VCaP (cell line): Measurements from ENCODE around the gene TEX36.
A peak's percentile ranks its signal among the peaks of the same experiment; 100 is the strongest.
"Not testable (repeated sequence)": the region's sequence is repeated elsewhere in the genome, so short reads cannot be mapped to it uniquely, and the experiment has no call there.

Experiments used
- H3K27ac ChIP-seq: fragments of 450-650 bp; 2 replicates; pipeline ENCODE4 v1.5.1; 2017
- CTCF ChIP-seq: fragments of 450-650 bp; conservative IDR thresholded peaks from 2 replicates; pipeline ENCODE4 v1.5.1; 2017; ENCODE audit warnings: mild to moderate bottlenecking, moderate library complexity

The TEX36 gene

GRCh38 chr10:125628104-125629049, 54.6 kb downstream of the TEX36 start:
- no peak for TF ChIP-seq CTCF
- H3K27ac ChIP-seq: no peak overlapping the region

GRCh38 chr10:125627646-125628045, 55.3 kb downstream of the TEX36 start:
- no peak overlapping the region for H3K27ac ChIP-seq
- no peak for TF ChIP-seq CTCF

GRCh38 chr10:125626671-125627070, 56.3 kb downstream of the TEX36 start:
- no peak for TF ChIP-seq CTCF
- no peak overlapping the region for H3K27ac ChIP-seq

GRCh38 chr10:125625586-125625985, 57.4 kb downstream of the TEX36 start:
- TF ChIP-seq CTCF: no peak
- H3K27ac ChIP-seq: no peak overlapping the region

- H3K27ac ChIP-seq: peak overlapping the region; percentile 24; the same call in 1 of the 2 replicates
- no peak for TF ChIP-seq CTCF
Observed at GRCh38 chr10:125624800-125625199, 58.2 kb downstream of the TEX36 start.

- H3K27ac ChIP-seq: no peak overlapping the region
- no peak for TF ChIP-seq CTCF
Observed at GRCh38 chr10:125621052-125621451, 61.9 kb downstream of the TEX36 start.

- no peak overlapping the region for H3K27ac ChIP-seq
- TF ChIP-seq CTCF: no peak
Observed at GRCh38 chr10:125620401-125620800, 62.6 kb downstream of the TEX36 start.

- not testable (repeated sequence) for H3K27ac ChIP-seq
Observed at GRCh38 chr10:125613062-125613461, 69.9 kb downstream of the TEX36 start.
